Neural cell (in vitro differentiated cells): ENCODE results near the gene PLEKHG5.

ENCODE experiments used
- EP300 ChIP-seq: fragments of 450-650 bp; conservative IDR thresholded peaks from 2 replicates; pipeline ENCODE4 v1.6.1; 2014; ENCODE audit warnings: antibody characterized with exemption, mild to moderate bottlenecking, moderate library complexity; ENCODE audit not compliant: poor library complexity, severe bottlenecking
- EZH2 ChIP-seq: fragments of 200-600, 300-800 bp; shearing (Covaris generic), sonication (generic); IDR thresholded peaks from 2 replicates; pipeline ENCODE4 v1.6.1; 2014; ENCODE audit warnings: antibody characterized with exemption, low read length, borderline replicate concordance, mild to moderate bottlenecking; ENCODE audit not compliant: insufficient read depth, poor library complexity, severe bottlenecking
- MXI1 ChIP-seq: fragments of 450-650 bp; conservative IDR thresholded peaks from 2 replicates; pipeline ENCODE4 v1.6.1; 2014; ENCODE audit warnings: antibody characterized with exemption, mild to moderate bottlenecking; ENCODE audit not compliant: poor library complexity, severe bottlenecking
- POLR2AphosphoS5 ChIP-seq: IDR thresholded peaks from 2 replicates; pipeline ENCODE4 v1.6.1; 2012
- RAD21 ChIP-seq: fragments of 450-650 bp; conservative IDR thresholded peaks from 2 replicates; pipeline ENCODE4 v1.6.1; 2014; ENCODE audit warnings: antibody characterized with exemption, mild to moderate bottlenecking, moderate library complexity
- SMC3 ChIP-seq: fragments of 450-650 bp; conservative IDR thresholded peaks from 2 replicates; pipeline ENCODE4 v1.6.1; 2014; ENCODE audit warnings: antibody characterized with exemption, mild to moderate bottlenecking, moderate library complexity; ENCODE audit not compliant: poor library complexity
- TAF1 ChIP-seq: IDR thresholded peaks from 2 replicates; pipeline ENCODE4 v1.6.1; 2012; ENCODE audit warnings: low read depth
- TF ChIP-seq, protein P1 (sequence below): fragments of 450-650 bp; IDR thresholded peaks from 2 replicates; pipeline ENCODE4 v1.5.1; 2014; ENCODE audit warnings: antibody characterized with exemption, mild to moderate bottlenecking, moderate library complexity; ENCODE audit not compliant: poor library complexity, severe bottlenecking
- TF ChIP-seq, protein P2 (sequence below): IDR thresholded peaks from 2 replicates; pipeline ENCODE4 v1.6.1; 2012; ENCODE audit warnings: borderline replicate concordance

DNA sequence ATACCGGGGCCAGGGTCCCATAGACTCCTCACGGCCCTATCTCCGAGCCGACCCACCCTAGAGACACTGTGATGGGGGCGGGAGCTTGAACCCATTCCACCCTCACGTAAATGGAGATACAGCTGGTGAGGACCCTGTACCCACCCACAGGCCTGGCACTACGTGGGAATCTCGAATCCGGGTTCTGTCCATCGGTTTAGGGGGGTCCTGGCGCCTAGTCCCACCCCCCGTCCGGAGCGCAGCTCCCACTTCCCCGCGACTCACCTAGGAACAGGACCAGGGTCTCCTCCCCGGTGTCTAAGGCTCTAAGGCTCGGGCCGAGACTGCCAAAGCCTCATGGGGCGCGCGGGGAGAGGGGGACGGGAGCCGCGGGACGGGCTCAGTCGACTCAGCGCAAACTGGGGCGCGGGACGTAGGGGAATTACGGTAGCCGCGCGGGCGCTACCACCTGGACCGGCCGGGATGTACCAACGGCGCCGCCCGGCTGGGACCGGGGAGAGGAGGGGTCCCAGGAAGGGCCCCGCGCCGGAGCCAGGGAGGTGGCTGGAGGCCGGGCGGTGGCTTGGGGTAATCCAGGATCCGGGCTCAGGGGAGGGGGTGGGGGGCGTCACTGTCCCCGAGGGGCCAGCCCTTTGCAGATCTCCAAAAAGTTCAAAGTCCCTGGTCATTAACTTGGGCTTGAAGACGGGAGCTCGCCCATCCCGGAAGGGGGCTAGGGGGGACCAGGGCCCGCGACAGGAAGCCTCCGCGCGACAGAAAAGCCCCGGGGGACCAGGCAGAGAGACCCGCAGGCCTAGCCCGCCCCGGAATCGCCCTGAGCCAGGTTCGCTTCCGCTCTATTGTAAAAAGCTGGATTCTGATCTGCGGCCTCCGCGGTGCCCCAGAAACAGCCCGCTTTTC lies 1.0 kb downstream of the PLEKHG5 start:
- TF ChIP-seq, protein P1, sequence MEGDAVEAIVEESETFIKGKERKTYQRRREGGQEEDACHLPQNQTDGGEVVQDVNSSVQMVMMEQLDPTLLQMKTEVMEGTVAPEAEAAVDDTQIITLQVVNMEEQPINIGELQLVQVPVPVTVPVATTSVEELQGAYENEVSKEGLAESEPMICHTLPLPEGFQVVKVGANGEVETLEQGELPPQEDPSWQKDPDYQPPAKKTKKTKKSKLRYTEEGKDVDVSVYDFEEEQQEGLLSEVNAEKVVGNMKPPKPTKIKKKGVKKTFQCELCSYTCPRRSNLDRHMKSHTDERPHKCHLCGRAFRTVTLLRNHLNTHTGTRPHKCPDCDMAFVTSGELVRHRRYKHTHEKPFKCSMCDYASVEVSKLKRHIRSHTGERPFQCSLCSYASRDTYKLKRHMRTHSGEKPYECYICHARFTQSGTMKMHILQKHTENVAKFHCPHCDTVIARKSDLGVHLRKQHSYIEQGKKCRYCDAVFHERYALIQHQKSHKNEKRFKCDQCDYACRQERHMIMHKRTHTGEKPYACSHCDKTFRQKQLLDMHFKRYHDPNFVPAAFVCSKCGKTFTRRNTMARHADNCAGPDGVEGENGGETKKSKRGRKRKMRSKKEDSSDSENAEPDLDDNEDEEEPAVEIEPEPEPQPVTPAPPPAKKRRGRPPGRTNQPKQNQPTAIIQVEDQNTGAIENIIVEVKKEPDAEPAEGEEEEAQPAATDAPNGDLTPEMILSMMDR, result peak; percentile 46
- TF ChIP-seq EP300 (no peak), TAF1 (no peak), SMC3 (no peak), EZH2 (no peak), POLR2AphosphoS5 (no peak), RAD21 (no peak), MXI1 (no peak)
- TF ChIP-seq, protein P2, sequence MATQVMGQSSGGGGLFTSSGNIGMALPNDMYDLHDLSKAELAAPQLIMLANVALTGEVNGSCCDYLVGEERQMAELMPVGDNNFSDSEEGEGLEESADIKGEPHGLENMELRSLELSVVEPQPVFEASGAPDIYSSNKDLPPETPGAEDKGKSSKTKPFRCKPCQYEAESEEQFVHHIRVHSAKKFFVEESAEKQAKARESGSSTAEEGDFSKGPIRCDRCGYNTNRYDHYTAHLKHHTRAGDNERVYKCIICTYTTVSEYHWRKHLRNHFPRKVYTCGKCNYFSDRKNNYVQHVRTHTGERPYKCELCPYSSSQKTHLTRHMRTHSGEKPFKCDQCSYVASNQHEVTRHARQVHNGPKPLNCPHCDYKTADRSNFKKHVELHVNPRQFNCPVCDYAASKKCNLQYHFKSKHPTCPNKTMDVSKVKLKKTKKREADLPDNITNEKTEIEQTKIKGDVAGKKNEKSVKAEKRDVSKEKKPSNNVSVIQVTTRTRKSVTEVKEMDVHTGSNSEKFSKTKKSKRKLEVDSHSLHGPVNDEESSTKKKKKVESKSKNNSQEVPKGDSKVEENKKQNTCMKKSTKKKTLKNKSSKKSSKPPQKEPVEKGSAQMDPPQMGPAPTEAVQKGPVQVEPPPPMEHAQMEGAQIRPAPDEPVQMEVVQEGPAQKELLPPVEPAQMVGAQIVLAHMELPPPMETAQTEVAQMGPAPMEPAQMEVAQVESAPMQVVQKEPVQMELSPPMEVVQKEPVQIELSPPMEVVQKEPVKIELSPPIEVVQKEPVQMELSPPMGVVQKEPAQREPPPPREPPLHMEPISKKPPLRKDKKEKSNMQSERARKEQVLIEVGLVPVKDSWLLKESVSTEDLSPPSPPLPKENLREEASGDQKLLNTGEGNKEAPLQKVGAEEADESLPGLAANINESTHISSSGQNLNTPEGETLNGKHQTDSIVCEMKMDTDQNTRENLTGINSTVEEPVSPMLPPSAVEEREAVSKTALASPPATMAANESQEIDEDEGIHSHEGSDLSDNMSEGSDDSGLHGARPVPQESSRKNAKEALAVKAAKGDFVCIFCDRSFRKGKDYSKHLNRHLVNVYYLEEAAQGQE, result no peak
